Stimulated activated CD8-positive, alpha-beta memory T cell treated with anti-CD3 and anti-CD28 coated beads, Interleukin-4, amount 100 ng/mL, for 4 hours (primary cell): ENCODE measurements around the gene ME1.
"Not testable (repeated sequence)": the region's sequence is repeated elsewhere in the genome, so short reads cannot be mapped to it uniquely, and the experiment has no call there.

Experiments used
- DNase-seq, 2 donors: peaks; one replicate each; pipeline ENCODE4 v3.0.0-alpha.2; 2020; ENCODE audit warnings: low read depth in 2 of 2, low spot score in 1 of 2

ME1 gene

GRCh38 chr6:83432636-83433035 lies 1.8 kb upstream of the ME1 start:
- DNase-seq: no peak

GRCh38 chr6:83431545-83432155 lies 799 bp upstream of the ME1 start:
- no peak for DNase-seq

- DNase-seq: no peak
Observed at GRCh38 chr6:83429857-83430610, 817 bp downstream of the ME1 start.

GRCh38 chr6:83429269-83429668 lies 1.6 kb downstream of the ME1 start:
- no peak for DNase-seq

- no peak for DNase-seq
Observed at GRCh38 chr6:83424392-83425018, 6.3 kb downstream of the ME1 start.

GRCh38 chr6:83417880-83418663 lies 12.8 kb downstream of the ME1 start:
- DNase-seq: no peak

- no peak for DNase-seq
Observed at GRCh38 chr6:83413068-83413467, 17.8 kb downstream of the ME1 start.

- no peak for DNase-seq
Observed at GRCh38 chr6:83411731-83412130, 19.1 kb downstream of the ME1 start.

GRCh38 chr6:83403191-83403590 lies 27.7 kb downstream of the ME1 start:
- no peak for DNase-seq

GRCh38 chr6:83389606-83390005 lies 41.2 kb downstream of the ME1 start:
- no peak for DNase-seq

- DNase-seq: no peak
Observed at GRCh38 chr6:83385473-83385872, 45.4 kb downstream of the ME1 start.

- no peak for DNase-seq
Observed at GRCh38 chr6:83384751-83385150, 46.1 kb downstream of the ME1 start.

- DNase-seq: no peak
Observed at GRCh38 chr6:83381949-83382348, 48.9 kb downstream of the ME1 start.

- DNase-seq: no peak
Observed at GRCh38 chr6:83378621-83379388, 52.0 kb downstream of the ME1 start.

GRCh38 chr6:83371423-83371822 lies 59.4 kb downstream of the ME1 start:
- DNase-seq: no peak

- DNase-seq: no peak
Observed at GRCh38 chr6:83370567-83370966, 60.3 kb downstream of the ME1 start.

- DNase-seq: no peak
Observed at GRCh38 chr6:83369692-83370091, 61.2 kb downstream of the ME1 start.

- DNase-seq: no peak
Observed at GRCh38 chr6:83368577-83368976, 62.3 kb downstream of the ME1 start.

GRCh38 chr6:83367104-83367503 lies 63.7 kb downstream of the ME1 start:
- no peak for DNase-seq

GRCh38 chr6:83365931-83366330 lies 64.9 kb downstream of the ME1 start:
- DNase-seq: no peak

GRCh38 chr6:83362349-83362748 lies 68.5 kb downstream of the ME1 start:
- not testable (repeated sequence) for DNase-seq
